Measurements from ENCODE around the gene TVP23A. TPM values are rescaled to one million over a fixed set of nuclear protein-coding genes. Genes with fewer than 3 reads are reported as not detected.
A peak's percentile ranks its signal among the peaks of the same experiment; 100 is the strongest.

Gene TVP23A
- total RNA-seq, 1 donor from 2014 or later, result 6.9 TPM

DNA sequence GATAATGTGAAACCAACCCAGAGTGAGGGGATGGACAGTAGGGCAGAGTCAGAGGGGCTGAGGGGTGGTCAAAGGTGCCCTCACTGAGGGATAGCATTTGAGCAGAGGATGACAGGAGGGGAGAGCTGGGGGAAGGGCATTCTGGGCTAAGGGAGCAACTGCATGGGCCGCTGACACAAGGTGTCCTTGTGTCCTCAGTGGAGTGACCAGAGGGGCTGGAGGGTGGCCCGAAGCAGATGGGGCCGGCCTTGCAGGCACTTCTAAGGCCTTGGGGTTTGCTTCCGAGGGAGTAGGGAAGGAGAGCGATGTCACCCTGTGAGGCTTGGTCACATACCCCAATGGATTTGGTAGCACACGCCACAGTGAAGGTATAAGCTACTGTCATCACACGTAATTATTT, 64.9 kb downstream of the TVP23A start:
- Mint-ChIP-seq H3K36me3 (ENCODE audit: low read depth) (peaks cover 5% of the 10 kb centered on the region), H3K4me1 (no peaks in the 10 kb centered on the region), H3K9me3 (no peaks in the 10 kb centered on the region), H3K27ac (ENCODE audit: unreplicated experiment) (peak overlapping the region; percentile 11), H3K27me3 (ENCODE audit: low read depth) (no peaks in the 10 kb centered on the region), H3K4me3 (no peak overlapping the region)
- no peak for DNase-seq (ENCODE audit: low read depth, low spot score)
- TF ChIP-seq, protein P1, sequence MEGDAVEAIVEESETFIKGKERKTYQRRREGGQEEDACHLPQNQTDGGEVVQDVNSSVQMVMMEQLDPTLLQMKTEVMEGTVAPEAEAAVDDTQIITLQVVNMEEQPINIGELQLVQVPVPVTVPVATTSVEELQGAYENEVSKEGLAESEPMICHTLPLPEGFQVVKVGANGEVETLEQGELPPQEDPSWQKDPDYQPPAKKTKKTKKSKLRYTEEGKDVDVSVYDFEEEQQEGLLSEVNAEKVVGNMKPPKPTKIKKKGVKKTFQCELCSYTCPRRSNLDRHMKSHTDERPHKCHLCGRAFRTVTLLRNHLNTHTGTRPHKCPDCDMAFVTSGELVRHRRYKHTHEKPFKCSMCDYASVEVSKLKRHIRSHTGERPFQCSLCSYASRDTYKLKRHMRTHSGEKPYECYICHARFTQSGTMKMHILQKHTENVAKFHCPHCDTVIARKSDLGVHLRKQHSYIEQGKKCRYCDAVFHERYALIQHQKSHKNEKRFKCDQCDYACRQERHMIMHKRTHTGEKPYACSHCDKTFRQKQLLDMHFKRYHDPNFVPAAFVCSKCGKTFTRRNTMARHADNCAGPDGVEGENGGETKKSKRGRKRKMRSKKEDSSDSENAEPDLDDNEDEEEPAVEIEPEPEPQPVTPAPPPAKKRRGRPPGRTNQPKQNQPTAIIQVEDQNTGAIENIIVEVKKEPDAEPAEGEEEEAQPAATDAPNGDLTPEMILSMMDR (conservative IDR thresholded peaks at IDR 0.05), result no peak

DNA sequence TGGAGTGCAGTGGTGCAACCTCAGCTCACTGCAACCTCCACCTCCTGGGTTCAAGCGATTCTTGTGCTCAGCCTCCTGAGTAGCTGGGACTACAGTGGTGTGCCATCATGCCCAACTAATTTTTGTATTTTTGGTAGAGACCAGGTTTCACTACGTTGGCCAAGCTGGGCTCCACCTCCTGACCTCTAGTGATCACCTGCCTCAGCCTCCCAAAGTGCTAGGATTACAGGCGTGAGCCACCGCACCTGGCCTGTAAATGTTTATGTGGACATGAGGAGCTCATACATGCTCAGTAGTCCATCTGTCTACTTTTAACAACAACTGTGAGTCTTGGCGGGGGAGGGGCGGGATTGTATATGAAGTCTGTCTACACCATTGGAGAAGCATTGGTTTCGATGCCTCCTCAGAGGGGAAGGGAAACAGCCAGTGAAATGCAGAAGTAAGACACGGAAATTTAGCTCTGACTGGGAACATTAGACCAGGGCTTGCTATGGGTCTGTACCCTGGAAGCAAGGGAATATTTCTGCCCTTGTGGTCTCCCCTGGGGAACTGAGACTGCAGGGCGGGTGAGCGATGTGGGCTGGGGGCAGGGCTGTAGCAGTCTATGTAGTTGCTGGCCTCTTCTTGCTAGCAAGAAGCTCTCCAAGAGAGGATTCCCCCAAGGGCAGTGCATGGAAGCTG, 65.6 kb downstream of the TVP23A start:
- H3K27me3 Mint-ChIP-seq (ENCODE audit: low read depth), result no peaks in the 10 kb centered on the region
- no peaks in the 10 kb centered on the region for H3K9me3 Mint-ChIP-seq
- H3K4me1 Mint-ChIP-seq, result no peaks in the 10 kb centered on the region
- DNase-seq (ENCODE audit: low read depth, low spot score), result no peak
- TF ChIP-seq, protein P1 (conservative IDR thresholded peaks at IDR 0.05), result no peak
- no peak overlapping the region for H3K27ac Mint-ChIP-seq (ENCODE audit: unreplicated experiment)
- no peak overlapping the region for H3K4me3 Mint-ChIP-seq
- peaks cover 5% of the 10 kb centered on the region for H3K36me3 Mint-ChIP-seq (ENCODE audit: low read depth)

DNA sequence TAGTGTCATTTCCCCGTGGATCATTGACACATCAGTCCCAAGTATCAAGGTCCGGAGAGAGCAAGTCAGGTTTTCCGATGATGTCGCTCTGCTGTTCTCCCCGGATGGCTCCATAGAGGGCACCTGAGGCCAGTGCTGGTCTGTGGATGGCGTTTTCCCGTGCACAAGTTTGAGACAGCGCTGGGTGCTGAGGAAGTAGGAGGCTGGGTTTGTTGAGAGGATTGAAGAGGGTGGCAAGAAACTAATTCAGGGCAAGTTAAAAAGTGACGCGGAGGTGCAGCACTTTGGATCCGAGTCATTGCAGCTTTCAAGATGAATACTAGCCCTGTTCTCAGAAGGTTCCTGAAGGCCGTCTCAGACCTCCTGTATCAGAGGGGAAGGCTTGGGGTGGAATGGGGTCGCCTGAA, 67.3 kb downstream of the TVP23A start:
- Mint-ChIP-seq H3K4me1 (no peaks in the 10 kb centered on the region), H3K36me3 (ENCODE audit: low read depth) (peaks cover 2% of the 10 kb centered on the region), H3K4me3 (no peak overlapping the region), H3K27me3 (ENCODE audit: low read depth) (no peaks in the 10 kb centered on the region), H3K27ac (ENCODE audit: unreplicated experiment) (peak overlapping the region; percentile 83), H3K9me3 (no peaks in the 10 kb centered on the region)
- TF ChIP-seq, protein P1 (conservative IDR thresholded peaks at IDR 0.05), result no peak
- no peak for DNase-seq (ENCODE audit: low read depth, low spot score)

DNA sequence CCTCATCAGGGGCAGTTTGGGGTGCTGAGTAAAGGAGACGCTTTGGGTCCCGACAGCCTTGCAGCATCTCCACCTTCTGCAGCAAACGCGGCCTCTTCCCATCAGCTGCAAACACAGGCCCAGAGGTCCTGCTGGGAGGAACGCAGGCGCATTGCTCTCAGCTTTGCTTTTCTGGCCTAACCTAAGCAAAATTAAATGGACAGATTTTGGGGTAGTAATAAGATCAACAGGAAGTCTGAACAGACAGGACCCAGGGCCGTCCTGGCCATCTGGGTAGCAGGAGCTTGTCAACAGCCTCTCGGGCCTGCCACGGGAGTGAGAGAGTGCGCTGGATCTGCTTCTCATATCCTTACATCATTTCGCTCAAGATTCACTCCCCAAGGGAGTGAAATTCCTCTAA, 67.8 kb downstream of the TVP23A start:
- Mint-ChIP-seq H3K36me3 (ENCODE audit: low read depth) (peaks cover 2% of the 10 kb centered on the region), H3K4me1 (peaks cover under 1% of the 10 kb centered on the region), H3K9me3 (no peaks in the 10 kb centered on the region), H3K27me3 (ENCODE audit: low read depth) (no peaks in the 10 kb centered on the region), H3K27ac (ENCODE audit: unreplicated experiment) (peak overlapping the region; percentile 27), H3K4me3 (peak overlapping the region; percentile 13)
- TF ChIP-seq, protein P1 (conservative IDR thresholded peaks at IDR 0.05), result no peak
- no peak for DNase-seq (ENCODE audit: low read depth, low spot score)

DNA sequence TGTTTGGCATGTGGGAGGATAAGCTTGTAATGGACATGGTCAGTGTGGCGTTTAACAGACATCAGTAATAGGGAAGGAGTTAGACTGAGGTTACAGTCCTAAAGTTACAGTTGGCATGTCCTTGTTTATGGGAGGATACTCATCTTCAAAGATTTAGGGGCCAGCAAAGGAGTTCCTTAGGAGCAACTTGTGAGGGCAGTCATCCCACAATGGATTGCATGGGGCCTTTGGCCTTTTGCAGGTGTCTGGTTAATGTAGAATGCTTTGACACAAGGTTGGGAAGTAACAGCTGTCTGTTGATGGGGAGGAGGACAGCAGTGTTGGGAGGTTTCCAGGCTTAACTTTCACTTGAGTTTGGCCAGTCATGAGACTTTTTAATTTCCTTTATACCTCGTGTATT, 72.8 kb downstream of the TVP23A start:
- Mint-ChIP-seq H3K27ac (ENCODE audit: unreplicated experiment) (no peak overlapping the region), H3K4me1 (peaks cover 28% of the 10 kb centered on the region), H3K36me3 (ENCODE audit: low read depth) (no peaks in the 10 kb centered on the region), H3K4me3 (peak overlapping the region; percentile 33), H3K9me3 (no peaks in the 10 kb centered on the region), H3K27me3 (ENCODE audit: low read depth) (no peaks in the 10 kb centered on the region)
- DNase-seq (ENCODE audit: low read depth, low spot score), result no peak
- TF ChIP-seq, protein P1 (conservative IDR thresholded peaks at IDR 0.05), result no peak
